C4-2B (cell line): ENCODE results near the gene KNDC1.

Experiments used
- H3K27ac ChIP-seq: fragments of 450-650 bp; 2 replicates; pipeline ENCODE4 v1.5.1; 2017
- ZFX ChIP-seq: fragments of 450-650 bp; IDR thresholded peaks from 2 replicates; pipeline ENCODE4 v1.6.1; 2017
- TF ChIP-seq, protein P1 (sequence below): fragments of 450-650 bp; conservative IDR thresholded peaks from 2 replicates; pipeline ENCODE4 v1.5.1; 2017; ENCODE audit warnings: mild to moderate bottlenecking

The KNDC1 gene

DNA sequence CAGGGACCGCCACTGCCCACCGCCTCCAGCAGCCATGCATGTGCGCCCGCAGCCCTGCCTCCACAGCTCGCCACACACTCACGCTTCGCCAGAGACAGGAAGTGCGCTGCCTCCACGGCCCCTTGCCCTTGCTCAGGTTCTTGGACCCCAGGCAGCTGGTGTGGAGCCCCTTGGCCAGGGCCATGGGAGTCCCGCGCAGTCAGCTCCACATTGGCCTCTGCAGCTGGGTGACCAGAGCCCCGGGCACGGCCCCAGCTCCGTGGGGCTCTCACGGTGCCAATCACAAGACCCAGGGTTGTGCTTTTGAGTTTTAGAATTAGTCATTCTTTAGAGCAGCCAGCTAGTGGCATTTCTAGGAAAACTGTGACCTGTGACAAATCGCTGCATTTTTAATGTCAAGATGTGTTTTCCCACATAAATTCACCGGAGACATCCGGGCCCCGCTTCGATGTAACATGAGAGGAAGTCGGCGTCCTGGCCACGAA lies 65.7 kb downstream of the KNDC1 start:
- no peak overlapping the region for H3K27ac ChIP-seq
- TF ChIP-seq ZFX: no peak
- TF ChIP-seq, protein P1, sequence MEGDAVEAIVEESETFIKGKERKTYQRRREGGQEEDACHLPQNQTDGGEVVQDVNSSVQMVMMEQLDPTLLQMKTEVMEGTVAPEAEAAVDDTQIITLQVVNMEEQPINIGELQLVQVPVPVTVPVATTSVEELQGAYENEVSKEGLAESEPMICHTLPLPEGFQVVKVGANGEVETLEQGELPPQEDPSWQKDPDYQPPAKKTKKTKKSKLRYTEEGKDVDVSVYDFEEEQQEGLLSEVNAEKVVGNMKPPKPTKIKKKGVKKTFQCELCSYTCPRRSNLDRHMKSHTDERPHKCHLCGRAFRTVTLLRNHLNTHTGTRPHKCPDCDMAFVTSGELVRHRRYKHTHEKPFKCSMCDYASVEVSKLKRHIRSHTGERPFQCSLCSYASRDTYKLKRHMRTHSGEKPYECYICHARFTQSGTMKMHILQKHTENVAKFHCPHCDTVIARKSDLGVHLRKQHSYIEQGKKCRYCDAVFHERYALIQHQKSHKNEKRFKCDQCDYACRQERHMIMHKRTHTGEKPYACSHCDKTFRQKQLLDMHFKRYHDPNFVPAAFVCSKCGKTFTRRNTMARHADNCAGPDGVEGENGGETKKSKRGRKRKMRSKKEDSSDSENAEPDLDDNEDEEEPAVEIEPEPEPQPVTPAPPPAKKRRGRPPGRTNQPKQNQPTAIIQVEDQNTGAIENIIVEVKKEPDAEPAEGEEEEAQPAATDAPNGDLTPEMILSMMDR: no peak

DNA sequence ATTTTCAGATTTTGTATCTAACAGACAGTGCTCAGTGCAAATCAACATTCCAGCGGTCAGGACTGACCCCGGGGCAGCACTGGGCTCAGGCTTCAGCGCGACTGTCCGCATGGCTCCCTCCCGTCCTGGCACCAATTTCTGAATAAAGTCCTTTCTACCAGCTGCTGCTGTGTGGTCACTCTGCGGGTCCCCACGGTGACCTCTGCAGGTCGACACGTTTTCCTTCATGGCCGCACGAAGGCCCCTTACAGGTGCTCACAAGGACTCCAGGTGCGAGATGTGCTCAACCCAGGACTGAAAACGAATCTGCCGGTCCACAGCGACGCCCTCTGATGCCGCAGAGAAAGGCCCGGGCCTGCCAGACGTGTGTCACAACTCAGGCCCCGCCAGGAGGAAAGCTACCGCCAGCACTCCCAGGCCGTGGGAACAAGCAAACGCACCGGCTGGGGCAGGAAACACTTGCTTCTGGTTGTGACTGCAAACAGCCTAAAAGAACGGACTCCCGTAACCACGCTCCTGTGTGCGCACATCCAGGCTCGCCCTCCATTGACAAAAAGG lies 66.3 kb downstream of the KNDC1 start:
- TF ChIP-seq, protein P1: no peak; the same call in 1 of the 2 replicates
- TF ChIP-seq ZFX: no peak
- no peak overlapping the region for H3K27ac ChIP-seq

DNA sequence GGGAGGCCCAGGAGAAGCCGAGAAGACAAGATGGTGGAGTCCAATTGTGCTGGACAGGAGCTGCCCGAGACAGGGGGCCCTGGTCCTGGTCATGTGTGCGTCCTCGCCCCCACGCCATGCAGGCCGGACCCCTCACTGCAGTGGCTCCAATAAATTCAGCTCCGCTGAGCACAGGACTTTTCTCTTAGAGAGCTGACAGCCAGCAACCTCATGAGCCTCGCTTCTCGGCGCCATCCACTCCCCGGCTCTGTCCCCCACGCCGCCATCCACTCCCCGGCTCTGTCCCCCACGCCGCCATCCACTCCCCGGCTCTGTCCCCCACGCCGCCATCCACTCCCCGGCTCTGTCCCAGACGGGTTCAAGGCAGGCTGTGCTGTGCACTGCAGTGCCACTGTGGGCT lies 67.2 kb downstream of the KNDC1 start:
- TF ChIP-seq, protein P1: no peak
- no peak for TF ChIP-seq ZFX
- no peak overlapping the region for H3K27ac ChIP-seq

DNA sequence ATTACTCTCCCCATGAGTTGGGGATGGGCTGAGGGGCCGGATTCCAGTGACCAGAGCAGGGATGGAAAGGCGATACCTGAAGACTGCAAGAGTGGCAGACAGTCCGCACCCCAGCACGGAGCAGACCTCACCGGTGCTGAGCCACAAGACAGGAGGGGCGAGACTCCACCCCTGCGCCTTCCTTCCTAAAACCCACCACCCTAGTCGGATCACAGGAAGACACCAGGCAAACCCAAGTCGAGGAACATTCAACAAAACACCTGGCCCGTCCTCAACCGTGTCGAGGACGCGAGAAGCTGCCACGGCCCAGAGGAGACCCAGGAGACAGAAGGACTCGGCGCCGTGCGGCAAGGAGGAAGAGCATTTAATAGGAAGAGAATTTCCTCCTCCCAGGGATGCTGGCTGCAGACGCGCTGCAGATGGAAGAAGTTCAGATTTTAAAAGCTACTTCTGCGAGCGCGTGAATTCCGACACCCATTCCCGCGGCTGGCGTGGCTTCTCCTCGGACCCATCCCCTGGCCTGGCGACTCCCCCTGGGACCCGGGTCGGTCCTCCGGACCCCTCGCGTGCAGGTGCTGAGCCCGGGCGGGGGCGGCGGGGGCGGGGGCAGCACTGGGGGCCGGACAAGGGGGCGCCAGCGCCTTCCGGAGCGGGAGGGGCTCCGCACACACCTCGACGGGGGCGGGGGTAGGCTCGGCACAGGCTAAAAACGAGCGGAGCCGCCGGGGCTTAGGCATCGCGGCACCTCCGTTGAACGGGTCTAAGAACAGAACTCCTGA lies 69.4 kb downstream of the KNDC1 start:
- TF ChIP-seq ZFX: no peak
- TF ChIP-seq, protein P1: no peak
- no peak overlapping the region for H3K27ac ChIP-seq

DNA sequence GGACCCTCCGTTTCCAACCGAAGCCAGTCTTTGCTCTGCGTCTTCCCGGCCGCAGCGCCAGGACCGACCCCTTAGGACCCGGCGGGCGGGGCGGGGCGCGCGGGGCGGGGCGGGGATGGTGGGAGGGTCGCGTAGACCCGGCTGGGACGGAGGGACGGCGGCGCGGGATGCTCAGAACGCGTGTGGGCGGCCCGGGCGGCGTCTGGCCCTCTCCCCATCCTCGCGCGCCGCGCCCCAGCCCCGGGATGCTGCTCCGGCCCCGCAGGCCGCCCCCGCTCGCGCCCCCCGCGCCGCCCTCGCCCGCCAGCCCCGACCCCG lies 70.0 kb downstream of the KNDC1 start, which contains the start of gene UTF1:
TSS of gene UTF1 (plus strand) at position 174 of the 318 bp plus-strand sequence. CDS start at position 246, 72 bp downstream.
- no peak within 1 kb of the TSS for H3K27ac ChIP-seq
- TF ChIP-seq ZFX: no peak
- TF ChIP-seq, protein P1: no peak

DNA sequence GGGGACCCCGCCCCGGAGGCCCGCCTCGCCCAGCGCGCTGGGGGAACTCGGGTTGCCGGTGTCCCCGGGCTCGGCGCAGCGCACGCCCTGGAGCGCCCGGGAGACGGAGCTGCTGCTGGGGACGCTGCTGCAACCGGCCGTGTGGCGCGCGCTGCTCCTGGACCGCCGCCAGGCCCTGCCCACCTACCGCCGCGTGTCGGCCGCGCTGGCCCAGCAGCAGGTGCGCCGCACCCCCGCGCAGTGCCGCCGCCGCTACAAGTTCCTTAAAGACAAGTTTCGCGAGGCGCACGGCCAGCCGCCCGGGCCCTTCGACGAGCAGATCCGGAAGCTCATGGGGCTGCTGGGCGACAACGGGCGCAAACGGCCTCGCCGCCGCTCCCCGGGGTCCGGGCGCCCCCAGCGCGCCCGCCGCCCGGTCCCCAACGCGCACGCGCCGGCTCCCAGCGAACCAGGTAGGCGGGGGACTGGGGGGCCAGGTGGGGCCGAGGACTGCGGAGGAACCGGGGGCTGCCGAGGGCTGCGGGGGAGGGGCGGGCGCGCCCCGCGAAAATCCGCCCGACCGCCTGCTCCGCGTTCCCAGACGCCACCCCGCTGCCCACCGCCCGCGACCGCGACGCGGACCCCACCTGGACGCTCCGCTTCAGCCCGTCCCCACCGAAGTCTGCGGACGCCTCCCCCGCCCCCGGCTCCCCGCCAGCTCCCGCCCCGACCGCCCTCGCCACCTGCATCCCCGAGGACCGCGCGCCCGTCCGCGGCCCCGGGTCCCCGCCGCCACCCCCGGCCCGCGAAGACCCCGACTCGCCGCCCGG lies 70.6 kb downstream of the KNDC1 start:
- H3K27ac ChIP-seq: no peak overlapping the region
- TF ChIP-seq ZFX: no peak
- TF ChIP-seq, protein P1: no peak
